ENCODE measurements around the gene AURKA. TPM values are rescaled to one million over a fixed set of nuclear protein-coding genes. Genes with fewer than 3 reads are reported as not detected.

Gene AURKA
- total and polyA plus RNA-seq, 8 donors = 3.7 to 28.8 (median 17.2) TPM

- Histone ChIP-seq H3K4me1 (peaks cover 0 to 4% of the 10 kb centered on the region in 2 donors), H3K27me3 (no peaks in the 10 kb centered on the region), H3K27ac (no peak overlapping the region), H3K36me3 (peaks cover 0 to 18% of the 10 kb centered on the region in 2 donors), H3K9me3 (no peaks in the 10 kb centered on the region), H3K4me3 (no peak overlapping the region)
- intact Hi-C loops (cut with DNase I) = no loop called here
- TF ChIP-seq CTCF (IDR thresholded peaks at IDR 0.05) = no peak
- ATAC-seq (no peak), DNase-seq (no peak)
Observed at GRCh38 chr20:56382696-56383095, 9.3 kb downstream of the AURKA start.

GRCh38 chr20:56381501-56381900 lies 10.5 kb downstream of the AURKA start:
- no peak for TF ChIP-seq CTCF (IDR thresholded peaks at IDR 0.05)
- DNase-seq = no peak
- intact Hi-C loops (cut with DNase I) = no loop called here
- Histone ChIP-seq H3K36me3 (peaks cover 0 to 18% of the 10 kb centered on the region in 2 donors), H3K27me3 (no peaks in the 10 kb centered on the region), H3K4me1 (peaks cover 0 to 4% of the 10 kb centered on the region in 2 donors), H3K4me3 (no peak overlapping the region), H3K9me3 (no peaks in the 10 kb centered on the region), H3K27ac (no peak overlapping the region)
- ATAC-seq = no peak

GRCh38 chr20:56380375-56380774 lies 11.6 kb downstream of the AURKA start:
- no peak overlapping the region for H3K27ac ChIP-seq
- peaks cover 0 to 4% of the 10 kb centered on the region in 2 donors for H3K4me1 ChIP-seq
- no peaks in the 10 kb centered on the region for H3K9me3 ChIP-seq
- intact Hi-C loops (cut with DNase I) = no loop called here
- H3K27me3 ChIP-seq = no peaks in the 10 kb centered on the region
- no peak for TF ChIP-seq CTCF (IDR thresholded peaks at IDR 0.05)
- H3K36me3 ChIP-seq = peaks cover 0 to 6% of the 10 kb centered on the region in 2 donors
- ATAC-seq = peak; percentile 74
- DNase-seq = peak in 1 of 4 donors; percentile 40
- no peak overlapping the region for H3K4me3 ChIP-seq

GRCh38 chr20:56378386-56378785 lies 13.6 kb downstream of the AURKA start:
- no peak for TF ChIP-seq CTCF (IDR thresholded peaks at IDR 0.05)
- DNase-seq (no peak), ATAC-seq (no peak)
- Histone ChIP-seq H3K27ac (no peak overlapping the region), H3K4me3 (no peak overlapping the region), H3K36me3 (no peaks in the 10 kb centered on the region), H3K27me3 (no peaks in the 10 kb centered on the region), H3K4me1 (peaks cover 0 to 9% of the 10 kb centered on the region in 2 donors), H3K9me3 (no peaks in the 10 kb centered on the region)
- intact Hi-C loops (cut with DNase I) = no loop called here

GRCh38 chr20:56376331-56376730 lies 15.7 kb downstream of the AURKA start:
- intact Hi-C loops (cut with DNase I) = no loop called here
- DNase-seq (no peak), ATAC-seq (no peak)
- Histone ChIP-seq H3K4me3 (no peak overlapping the region), H3K4me1 (peaks cover 0 to 9% of the 10 kb centered on the region in 2 donors), H3K36me3 (peaks cover 0 to 6% of the 10 kb centered on the region in 2 donors), H3K27ac (peak overlapping the region in 1 of 2 donors; percentile 24), H3K27me3 (no peaks in the 10 kb centered on the region), H3K9me3 (no peaks in the 10 kb centered on the region)
- TF ChIP-seq CTCF (IDR thresholded peaks at IDR 0.05) = no peak

All from left lung (tissue), 10 donors.